HG02884 (cell line): ENCODE data around the gene MCL1.

Source experiments
- ATAC-seq: cut with Tn5 transposase; IDR thresholded peaks from one replicate; pipeline ENCODE4 v1.9.1; 2021; ENCODE audit warnings: mild to moderate bottlenecking, moderate library complexity; ENCODE audit not compliant: unreplicated experiment

Gene MCL1

GRCh38 chr1:150558303-150558704, 21.1 kb downstream of the MCL1 start:
- no peak for ATAC-seq

DNA sequence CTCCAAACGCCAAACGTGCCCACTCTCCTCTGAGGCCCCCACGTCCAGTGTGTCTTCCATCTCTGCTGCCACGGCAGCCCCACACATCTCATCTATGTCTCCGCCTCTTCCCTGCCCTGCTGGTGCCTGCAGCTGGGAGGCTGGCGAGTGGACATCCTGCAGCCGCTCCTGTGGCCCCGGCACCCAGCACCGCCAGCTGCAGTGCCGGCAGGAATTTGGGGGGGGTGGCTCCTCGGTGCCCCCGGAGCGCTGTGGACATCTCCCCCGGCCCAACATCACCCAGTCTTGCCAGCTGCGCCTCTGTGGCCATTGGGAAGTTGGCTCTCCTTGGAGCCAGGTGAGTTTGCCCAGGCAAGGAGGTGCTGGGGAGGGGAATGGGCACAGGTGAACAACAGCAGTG, 21.6 kb downstream of the MCL1 start:
- no peak for ATAC-seq

DNA sequence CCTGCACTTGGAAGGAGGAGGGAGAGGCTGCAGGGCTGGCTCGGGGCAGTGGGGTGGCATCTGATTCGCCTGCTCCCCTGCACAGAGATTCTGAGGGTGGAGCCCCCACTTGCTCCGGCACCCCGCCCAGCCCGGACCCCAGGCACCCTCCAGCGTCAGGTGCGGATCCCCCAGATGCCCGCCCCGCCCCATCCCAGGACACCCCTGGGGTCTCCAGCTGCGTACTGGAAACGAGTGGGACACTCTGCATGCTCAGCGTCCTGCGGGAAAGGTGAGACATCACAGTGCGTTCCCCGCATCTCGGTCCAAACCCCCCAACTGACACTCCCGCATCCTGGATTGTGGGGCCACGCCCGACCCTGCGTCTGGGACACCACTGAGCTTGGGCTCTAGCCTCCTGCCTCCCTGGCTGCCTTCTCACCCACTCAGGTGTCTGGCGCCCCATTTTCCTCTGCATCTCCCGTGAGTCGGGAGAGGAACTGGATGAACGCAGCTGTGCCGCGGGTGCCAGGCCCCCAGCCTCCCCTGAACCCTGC, 22.3 kb downstream of the MCL1 start:
- no peak for ATAC-seq

DNA sequence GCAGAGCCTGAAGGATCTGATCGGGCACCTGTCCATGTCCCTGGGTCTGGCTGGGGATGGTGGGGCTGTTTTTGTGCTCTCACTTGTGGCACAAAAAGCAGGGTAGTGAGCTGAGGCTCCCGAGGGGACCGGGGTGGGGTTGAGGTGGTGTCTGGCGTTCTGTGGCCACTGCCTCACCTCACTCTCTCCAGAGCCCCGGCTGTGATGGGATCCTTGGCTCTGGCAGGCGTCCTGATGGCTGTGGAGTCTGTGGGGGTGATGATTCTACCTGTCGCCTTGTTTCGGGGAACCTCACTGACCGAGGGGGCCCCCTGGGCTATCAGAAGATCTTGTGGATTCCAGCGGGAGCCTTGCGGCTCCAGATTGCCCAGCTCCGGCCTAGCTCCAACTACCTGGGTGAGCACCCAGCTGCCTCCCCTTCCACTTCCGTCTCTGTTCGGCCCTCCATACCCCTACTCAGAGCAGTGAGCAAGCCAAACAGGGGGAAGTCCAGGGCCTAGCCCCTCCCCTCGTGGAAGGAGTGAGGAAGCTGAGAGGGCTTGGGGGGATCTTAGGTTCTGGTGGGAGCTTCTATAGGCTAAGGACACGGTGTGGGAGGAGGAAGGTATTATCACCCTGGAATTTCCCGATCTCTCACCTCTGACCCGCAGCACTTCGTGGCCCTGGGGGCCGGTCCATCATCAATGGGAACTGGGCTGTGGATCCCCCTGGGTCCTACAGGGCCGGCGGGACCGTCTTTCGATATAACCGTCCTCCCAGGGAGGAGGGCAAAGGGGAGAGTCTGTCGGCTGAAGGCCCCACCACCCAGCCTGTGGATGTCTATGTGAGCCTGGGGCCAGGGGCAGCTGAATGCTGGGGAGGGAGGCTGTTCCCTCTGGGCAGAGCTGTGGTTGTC, 23.2 kb downstream of the MCL1 start:
- no peak for ATAC-seq

DNA sequence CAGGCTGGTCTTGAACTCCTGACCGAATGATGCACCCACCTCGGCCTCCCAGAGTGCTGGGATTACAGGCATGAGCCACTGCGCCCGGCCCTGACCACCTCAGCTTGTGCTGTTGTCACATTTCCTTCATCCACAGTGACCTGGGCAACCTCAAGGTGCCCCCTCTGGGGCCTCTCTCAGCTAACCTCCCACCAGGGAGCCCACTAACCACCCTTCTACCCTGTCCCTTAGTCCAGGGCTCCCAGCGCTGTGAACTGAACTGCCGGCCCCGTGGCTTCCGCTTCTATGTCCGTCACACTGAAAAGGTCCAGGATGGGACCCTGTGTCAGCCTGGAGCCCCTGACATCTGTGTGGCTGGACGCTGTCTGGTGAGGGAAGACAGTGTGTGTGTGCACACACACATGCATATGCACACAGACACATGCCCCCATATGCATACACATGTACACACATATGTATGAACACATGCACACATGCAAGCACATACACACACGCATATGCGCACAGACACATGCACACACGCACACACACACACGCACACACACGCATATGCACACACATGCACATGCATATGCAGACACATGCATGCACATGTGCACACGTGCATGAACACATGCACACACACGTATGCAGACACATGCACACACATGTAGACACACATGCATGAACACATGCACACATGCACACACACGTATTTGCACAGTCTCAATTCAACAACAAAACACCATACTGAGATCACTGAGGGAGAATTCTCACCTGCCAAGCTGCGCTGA, 24.0 kb downstream of the MCL1 start:
- no peak for ATAC-seq

DNA sequence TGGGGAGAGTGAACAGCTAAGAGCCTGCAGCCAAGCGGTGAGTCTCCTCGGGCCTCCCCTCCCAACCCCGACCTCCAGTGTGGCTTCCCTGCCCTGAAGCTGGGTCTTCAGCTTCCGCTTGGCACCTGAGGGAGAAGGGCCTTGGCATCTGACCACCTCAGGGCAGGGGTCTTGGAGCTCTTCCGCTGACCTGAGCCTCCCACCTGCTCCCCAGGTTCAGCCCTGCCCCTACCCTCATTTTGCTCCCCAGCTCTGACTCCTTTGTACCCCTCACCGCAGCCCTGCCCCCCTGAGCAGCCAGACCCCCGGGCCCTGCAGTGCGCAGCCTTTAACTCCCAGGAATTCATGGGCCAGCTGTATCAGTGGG, 25.3 kb downstream of the MCL1 start:
- ATAC-seq = no peak

GRCh38 chr1:150553392-150554085, 25.9 kb downstream of the MCL1 start:
- ATAC-seq = no peak

DNA sequence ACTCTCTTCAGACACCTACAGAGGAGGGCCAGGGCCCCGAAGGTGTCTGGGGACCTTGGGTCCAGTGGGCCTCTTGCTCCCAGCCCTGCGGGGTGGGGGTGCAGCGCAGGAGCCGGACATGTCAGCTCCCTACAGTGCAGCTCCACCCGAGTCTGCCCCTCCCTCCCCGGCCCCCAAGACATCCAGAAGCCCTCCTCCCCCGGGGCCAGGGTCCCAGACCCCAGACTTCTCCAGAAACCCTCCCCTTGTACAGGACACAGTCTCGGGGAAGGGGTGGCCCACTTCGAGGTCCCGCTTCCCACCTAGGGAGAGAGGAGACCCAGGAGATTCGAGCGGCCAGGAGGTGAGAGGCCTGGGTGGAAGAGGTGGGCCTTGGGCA, 26.5 kb downstream of the MCL1 start:
- no peak for ATAC-seq

DNA sequence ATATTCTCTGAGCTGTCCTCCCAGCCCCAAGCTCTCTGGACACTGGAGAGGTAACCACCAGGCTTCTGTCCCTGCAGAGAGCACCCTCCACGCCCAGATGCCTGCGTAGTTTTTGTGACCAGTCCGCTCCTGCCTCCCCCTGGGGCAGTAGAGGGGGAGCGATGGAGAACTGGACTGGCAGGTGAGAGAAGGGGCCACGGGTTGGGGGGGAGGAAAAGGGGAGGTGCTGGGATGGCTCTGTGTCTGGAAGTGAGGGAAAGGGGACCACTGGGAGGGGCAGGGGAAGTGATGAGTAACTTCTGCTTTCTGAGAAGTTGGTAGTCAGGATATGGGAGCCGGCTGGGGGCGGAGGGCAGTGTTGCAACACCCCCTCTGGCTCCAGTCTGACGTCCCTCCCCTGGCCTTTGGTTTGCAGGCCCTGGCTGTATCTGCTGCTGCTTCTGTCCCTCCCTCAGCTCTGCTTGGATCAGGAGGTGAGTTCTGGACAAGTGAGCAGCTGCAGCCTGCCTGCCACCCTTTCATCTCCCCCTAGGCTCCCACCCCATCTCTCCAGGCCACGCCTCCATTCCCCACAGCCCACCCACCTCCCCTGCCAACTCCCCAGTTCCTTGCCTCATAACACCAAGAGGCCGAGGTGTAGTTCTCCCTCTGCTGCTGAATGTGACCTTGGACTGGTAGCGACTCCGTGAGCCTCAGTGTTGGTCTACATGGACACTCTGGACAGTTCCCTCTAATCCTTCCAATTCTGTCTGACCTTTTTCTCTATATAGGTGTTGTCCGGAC, 27.1 kb downstream of the MCL1 start:
- no peak for ATAC-seq

DNA sequence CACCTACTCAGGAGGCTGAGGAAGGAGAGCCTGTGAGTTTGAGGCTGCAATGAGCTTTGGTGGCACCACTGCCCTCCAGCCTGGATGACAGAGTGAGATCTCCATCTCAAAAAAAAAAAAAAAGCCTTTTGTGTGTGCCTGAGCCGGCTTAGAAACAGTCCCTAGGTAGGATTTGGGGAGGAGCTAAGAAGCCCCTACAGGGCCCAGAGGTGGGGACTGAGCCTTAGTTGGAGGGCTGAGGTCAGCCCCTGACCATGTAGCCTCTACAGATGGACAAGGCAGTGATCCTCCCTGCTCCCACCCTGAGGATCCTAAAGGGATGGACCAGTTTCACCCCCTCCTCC, 27.7 kb downstream of the MCL1 start:
- ATAC-seq = no peak

- ATAC-seq = no peak
Measured at GRCh38 chr1:150551051-150551783, 28.2 kb downstream of the MCL1 start.

- no peak for ATAC-seq
Measured at GRCh38 chr1:150550222-150551050, 29.0 kb downstream of the MCL1 start.

GRCh38 chr1:150549496-150550221, 29.8 kb downstream of the MCL1 start:
- ATAC-seq = no peak

GRCh38 chr1:150548632-150549495, 30.5 kb downstream of the MCL1 start, which contains the start of gene ADAMTSL4:
ADAMTSL4 (plus strand) TSS chr1:150549408; CDS start chr1:150552289, 2,881 bp downstream.
- no peak for ATAC-seq

DNA sequence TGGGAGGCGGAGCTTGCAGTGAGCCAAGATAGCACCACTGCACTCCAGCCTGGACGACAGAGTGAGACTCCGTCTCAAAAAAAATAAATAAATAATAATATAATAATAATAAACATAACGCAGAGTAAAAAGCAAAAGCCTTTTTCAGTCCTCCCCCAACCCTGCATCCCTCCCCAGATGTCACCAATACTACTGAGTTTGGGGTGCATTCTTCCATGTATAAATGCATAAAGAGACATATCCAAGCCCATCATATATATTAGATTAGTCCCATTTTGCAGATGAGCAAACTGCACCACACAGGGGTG, 31.1 kb downstream of the MCL1 start:
- no peak for ATAC-seq

DNA sequence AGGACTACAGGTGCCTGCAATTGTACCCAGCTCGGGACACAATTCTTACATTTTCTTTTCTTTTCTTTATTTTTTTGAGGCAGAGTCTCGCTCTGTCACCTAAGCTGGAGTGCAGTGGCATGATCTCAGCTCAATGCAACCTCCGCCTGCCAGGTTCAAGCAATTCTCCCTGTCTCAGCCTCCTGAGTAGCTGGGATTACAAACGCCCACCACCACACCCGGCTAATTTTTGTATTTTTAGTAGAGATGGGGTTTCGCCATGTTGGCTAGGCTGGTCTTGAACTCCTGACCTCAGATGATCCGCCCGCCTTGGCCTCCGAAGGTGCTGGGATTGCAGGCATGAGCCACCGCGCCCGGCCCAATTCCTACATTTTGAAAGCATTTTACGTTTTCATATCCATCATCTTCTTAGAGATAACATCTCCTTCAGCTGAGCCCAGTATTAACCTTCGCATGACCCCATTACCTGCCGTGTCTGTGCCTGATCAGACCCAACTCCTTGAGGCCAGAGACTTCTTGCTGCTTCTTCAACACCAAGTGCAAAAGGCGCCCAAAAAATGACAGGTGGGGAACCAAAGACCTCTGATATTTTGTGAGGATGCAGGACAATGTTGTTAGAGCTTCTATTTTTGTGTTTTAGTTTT, 33.0 kb downstream of the MCL1 start:
- ATAC-seq = no peak

DNA sequence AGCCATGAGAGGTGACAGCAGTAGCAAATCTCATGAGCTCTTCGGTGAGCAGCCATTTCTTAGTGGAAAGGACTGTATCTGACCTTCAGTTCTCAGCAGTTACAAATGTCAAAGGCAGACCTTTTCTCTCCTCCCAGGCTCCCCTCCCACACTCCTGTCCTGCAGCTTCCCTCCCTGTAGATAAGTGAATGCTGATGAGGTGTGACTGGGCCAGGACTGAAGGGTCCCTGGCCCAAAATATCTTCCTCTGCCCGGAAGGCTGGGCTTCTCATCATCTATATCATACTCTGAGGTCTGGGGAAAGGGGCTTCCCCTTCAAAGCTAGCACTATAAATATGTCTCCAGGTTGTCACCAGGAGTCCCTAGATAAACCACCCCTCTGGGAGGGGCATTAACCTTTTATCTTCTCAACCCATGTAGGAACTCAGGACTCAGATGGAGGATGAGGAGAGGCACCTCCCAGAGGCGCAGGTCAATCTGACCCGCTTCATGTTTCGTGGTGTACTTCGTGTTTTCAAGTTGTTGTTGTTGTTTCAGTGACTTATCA, 33.9 kb downstream of the MCL1 start:
- no peak for ATAC-seq
